Stimulated activated CD8-positive, alpha-beta memory T cell treated with anti-CD3 and anti-CD28 coated beads, Interleukin-2, amount 100 ng/mL, for 48 hours (primary cell): ENCODE results near the gene GIMAP5.

Experiments
- DNase-seq, 2 donors: peaks; one replicate each; pipeline ENCODE4 v3.0.0-alpha.2; 2020; ENCODE audit warnings: low read depth in 2 of 2

The GIMAP5 gene

DNA sequence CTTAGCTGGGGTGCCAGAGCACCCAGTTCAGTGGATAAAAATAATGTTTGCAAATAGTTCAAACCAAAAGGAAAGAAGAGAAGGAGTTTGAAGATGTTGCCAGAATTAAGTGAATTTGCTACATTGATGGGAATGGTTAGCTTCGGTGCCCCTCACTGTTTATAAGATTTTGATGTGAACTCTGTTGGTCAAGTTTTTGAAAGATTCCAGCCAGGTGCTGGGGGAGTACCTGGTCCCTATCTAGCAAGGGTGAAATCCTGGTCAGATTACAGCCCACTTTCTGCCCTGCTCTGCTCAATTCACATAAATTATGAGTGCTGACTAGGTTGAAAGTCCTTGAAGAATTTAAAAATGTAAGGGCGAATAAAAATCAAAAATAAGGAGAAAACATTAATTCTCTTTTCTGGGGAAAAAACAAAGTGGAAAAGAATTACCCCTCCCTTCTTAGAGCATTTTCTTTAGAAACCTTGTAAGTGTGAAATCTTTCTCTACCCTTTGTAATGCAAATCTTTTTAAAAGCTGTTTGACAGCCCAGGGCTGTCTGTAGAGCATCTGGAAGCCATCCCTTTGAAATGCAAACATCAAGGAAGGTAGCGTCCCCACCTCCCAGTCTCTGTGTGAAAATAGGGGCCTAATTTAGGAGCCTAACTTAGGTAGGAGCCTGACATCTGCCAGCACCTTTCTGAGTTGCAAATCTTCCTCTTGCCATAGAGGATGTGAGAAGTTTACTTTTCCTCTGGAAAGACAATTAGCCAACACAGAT, 1.4 kb upstream of the GIMAP5 start:
- no peak for DNase-seq

- no peak for DNase-seq
Measured at GRCh38 chr7:150736864-150737263, 354 bp upstream of the GIMAP5 start.

GRCh38 chr7:150738092-150738491, 874 bp downstream of the GIMAP5 start:
- no peak for DNase-seq

GRCh38 chr7:150738591-150739001, 1.4 kb downstream of the GIMAP5 start:
- DNase-seq: no peak

- DNase-seq: no peak
Measured at GRCh38 chr7:150739033-150739432, 1.8 kb downstream of the GIMAP5 start.

DNA sequence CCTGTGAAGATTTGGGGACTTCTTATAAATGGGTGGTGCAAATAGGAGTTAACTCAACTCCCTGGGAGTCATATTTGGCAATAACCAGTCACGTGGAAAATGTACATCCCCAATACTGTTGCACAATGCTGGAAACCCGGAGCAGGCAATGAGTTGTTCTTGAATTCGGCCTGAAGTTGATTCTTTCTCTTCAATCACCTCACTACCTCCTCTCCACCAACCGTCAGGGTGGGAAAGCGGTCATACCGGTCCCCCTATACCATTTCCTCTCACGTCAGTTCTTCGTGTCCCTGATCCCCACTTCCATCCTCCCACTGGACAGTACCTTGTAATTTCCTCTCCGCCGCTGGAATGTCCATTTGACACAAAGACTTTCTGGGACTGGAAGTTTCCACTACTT, 2.8 kb downstream of the GIMAP5 start:
- no peak for DNase-seq

DNA sequence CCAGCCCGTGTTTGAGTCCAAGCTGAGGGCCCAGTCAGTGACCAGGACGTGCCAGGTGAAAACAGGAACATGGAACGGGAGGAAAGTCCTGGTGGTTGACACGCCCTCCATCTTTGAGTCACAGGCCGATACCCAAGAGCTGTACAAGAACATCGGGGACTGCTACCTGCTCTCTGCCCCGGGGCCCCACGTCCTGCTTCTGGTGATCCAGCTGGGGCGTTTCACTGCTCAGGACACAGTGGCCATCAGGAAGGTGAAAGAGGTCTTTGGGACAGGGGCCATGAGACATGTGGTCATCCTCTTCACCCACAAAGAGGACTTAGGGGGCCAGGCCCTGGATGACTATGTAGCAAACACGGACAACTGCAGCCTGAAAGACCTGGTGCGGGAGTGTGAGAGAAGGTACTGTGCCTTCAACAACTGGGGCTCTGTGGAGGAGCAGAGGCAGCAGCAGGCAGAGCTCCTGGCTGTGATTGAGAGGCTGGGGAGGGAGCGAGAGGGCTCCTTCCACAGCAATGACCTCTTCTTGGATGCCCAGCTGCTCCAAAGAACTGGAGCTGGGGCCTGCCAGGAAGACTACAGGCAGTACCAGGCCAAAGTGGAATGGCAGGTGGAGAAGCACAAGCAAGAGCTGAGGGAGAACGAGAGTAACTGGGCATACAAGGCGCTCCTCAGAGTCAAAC, 5.2 kb downstream of the GIMAP5 start:
- no peak for DNase-seq

- DNase-seq: no peak
Measured at GRCh38 chr7:150744041-150744656, 6.9 kb downstream of the GIMAP5 start.

GRCh38 chr7:150745086-150745485, 7.9 kb downstream of the GIMAP5 start:
- no peak for DNase-seq

DNA sequence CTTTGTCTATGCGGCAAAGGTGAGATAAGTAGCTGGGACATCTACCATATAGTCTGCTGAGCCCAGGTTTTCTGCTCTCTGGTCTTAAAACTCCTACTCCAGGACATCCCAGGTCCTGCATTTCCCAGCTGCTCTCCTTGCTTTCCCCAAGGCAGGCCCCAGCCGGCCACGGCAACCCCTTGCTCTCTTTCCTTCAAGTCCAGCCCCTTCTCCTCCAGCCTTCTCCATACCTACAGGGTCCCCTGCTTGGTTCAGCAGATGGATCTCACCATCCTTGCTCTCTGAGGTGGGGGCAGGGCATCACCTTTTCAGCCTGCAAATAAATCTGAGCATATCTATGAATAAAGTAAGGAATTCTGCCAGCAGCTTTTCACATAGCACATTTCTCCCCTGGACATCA, 8.7 kb downstream of the GIMAP5 start:
- no peak for DNase-seq

DNA sequence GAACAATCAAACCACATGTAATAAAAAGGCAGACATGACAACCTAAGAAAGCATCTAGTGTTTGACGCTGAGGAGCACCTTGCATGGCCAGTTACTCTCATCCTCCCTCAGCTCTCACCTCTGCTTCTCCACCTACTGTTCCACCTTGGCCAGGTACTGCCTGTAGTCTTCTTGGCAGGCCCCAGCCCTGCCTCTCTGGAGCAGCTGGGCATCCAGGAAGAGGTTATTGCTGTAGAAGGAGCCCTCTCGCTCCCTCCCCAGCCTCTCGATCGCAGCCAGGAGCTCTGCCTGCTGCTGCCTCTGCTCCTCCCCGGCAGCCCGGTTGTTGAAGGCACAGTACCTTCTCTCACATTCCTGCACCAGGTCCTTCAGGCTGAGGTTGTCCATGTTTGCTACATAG, 9.7 kb downstream of the GIMAP5 start:
- no peak for DNase-seq

DNA sequence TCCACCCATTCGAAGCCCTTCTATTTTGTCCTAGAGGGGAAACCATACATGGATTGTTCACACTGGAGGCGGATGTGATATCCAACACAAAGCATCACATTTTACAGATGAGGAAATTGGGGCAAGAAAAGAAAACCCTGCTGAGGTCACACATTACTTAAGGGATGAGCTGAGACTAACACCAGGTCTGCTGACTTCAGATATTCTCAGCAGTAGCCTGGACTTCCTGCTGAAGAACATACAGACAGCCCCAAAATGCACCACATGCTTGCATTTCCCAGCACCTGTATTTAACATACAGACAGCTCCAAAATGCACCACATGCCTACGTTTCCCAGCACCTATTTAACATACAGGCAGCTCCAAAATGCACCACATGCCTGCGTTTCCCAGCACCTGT, 11.2 kb downstream of the GIMAP5 start:
- DNase-seq: no peak

DNA sequence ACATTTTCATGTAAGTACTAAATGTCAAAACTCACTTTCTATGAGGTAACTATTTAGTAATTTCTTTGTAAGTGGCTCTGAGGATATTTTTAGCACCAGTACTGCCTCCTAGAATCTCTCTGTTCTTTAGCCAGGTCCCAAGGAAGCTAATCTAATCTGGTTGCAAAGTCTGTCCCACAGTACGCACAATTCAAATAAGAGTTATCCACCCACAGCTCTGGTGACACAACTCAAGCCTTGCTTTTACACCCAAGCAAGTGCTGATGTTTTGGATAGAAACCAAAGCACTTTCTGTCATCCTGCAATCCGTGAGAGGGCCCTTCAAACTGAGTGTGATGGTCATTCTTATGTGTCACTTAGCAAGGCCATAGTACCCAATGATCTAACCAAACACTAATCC, 14.5 kb downstream of the GIMAP5 start:
- no peak for DNase-seq

DNA sequence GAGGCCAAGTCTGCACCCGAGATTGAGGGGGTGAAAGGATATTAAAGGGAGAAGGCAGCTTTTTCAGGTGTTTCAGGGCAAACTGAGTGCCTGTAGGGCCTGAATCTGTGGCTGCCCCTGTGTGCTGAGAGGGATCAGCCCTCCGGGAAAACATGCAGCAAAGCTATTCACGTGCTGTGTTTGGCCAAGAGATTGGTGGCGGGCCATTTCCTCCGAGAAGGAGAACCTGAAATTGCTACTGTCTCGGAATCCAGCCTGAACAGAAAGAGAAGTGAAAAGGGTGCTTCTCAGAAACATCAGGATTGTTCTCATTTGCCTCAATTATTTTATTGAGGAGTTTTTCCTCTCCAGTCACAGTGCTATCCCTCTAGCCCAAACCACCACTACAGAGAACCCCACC, 16.0 kb downstream of the GIMAP5 start:
- no peak for DNase-seq

GRCh38 chr7:150753826-150754603, 16.8 kb downstream of the GIMAP5 start:
- DNase-seq: no peak

GRCh38 chr7:150754951-150755350, 17.7 kb downstream of the GIMAP5 start:
- no peak for DNase-seq

DNA sequence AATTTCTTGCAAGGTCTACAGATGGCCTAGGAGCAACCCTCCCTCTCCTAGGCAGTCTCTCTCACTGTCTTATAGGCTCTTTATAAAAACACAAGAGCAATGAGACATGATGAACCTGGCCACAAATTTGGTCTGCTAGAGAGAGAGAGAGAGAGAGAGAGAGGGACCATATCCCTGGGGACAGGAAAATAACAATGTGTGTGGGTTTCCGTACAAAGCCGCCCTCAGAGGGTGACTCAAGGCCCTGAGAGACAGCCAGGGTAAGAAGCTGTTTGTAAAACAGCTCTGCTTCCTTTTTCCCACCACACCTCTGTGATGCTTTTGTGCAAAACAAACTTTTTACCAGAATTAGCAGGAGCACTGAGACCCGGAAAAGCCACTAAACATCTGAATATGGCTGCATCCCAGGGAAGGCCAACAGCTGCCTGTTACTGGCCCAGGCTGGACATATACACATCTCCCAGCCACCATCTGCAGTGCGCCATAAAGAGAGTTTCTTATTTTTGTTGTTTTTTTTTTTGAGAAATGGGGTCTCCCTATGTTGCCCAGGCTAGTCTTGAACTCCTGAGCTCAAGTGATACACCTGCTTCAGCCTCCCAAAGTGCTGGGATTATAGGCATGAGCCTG, 18.4 kb downstream of the GIMAP5 start:
- no peak for DNase-seq

DNA sequence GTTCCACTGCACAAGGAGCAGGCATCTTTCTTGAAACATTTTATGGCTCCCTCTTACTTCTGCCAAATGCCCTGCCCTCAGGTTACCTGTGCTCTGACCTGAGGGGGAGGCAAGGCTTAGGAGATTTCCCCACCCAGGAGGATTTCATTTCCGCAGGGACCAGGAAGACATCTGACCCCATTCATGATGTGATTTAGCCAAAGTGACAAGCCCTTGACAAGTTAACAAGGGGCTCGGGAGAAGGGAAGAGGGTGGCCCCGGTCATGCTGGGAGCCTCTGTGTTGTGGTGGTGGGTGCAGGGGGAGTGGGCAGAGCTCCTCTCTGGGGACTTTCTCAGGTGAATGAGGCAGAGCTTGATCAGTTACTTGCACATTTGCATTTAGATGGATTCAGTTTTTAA, 18.9 kb downstream of the GIMAP5 start:
- no peak for DNase-seq

- DNase-seq: no peak
Measured at GRCh38 chr7:150756858-150757257, 19.6 kb downstream of the GIMAP5 start.

- no peak for DNase-seq
Measured at GRCh38 chr7:150759479-150759878, 22.3 kb downstream of the GIMAP5 start.

DNA sequence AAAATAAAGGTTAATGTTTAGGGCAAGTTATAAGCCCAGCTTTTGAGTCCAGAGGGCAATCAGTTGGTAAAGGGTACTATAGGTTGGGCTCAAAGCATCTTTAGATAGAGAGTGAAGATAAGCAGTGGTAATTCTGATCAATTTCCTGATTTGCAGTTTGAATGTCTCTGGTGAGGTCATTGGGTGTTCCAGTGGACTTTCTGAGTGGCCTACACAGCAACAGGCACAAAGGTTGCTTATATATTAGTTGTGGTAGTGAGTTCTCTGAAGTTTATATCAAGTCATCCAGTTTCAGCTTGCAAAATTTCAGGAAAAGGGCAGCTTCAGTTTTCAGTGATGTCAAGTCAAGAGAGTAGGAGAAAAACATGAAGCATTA, 29.1 kb downstream of the GIMAP5 start:
- DNase-seq: no peak

DNA sequence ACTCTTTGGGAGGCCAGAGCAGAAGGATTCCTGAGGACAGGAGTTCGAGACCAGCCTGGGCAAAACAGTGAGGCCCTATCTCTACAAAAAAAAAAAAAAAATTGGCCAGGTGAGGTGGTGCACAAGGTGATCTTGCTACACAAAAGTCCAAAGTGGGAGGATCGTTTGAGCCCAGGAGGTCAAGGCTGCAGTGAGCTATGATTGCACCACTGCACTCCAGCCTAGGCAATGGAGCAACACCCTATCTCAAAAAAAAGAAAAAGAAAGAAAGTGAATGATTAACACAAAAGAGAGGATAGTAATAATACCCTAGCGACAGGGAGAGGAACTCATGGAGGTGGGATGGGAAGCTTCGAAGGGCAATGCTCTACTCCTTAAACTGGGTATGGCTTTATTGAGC, 32.5 kb downstream of the GIMAP5 start:
- no peak for DNase-seq
